Progenitor cell of endocrine pancreas (in vitro differentiated cells): ENCODE results near the gene TENT4A. TPM values are rescaled to one million over a fixed set of nuclear protein-coding genes. Genes with fewer than 3 reads are reported as not detected.

Experiments
- DNase-seq: peaks from one replicate; pipeline ENCODE4 v3.0.0; 2021; ENCODE audit warnings: low spot score; ENCODE audit not compliant: unreplicated experiment
- H3K27ac Mint-ChIP-seq: 2 replicates; pipeline ENCODE4 v1.8.0; 2021; ENCODE audit warnings: mild to moderate bottlenecking, moderate library complexity, mixed read lengths
- H3K27me3 Mint-ChIP-seq: 2 replicates; pipeline ENCODE4 v1.8.0; 2021; ENCODE audit warnings: mixed read lengths
- H3K36me3 Mint-ChIP-seq: 2 replicates; pipeline ENCODE4 v1.8.0; 2022; ENCODE audit warnings: mixed read lengths; ENCODE audit not compliant: insufficient read depth
- H3K4me1 Mint-ChIP-seq: 2 replicates; pipeline ENCODE4 v1.8.0; 2021; ENCODE audit warnings: low read depth, mixed read lengths
- H3K4me3 Mint-ChIP-seq: 2 replicates; pipeline ENCODE4 v1.8.0; 2021; ENCODE audit warnings: low read depth, mild to moderate bottlenecking, moderate library complexity, mixed read lengths
- H3K9me3 Mint-ChIP-seq: 2 replicates; pipeline ENCODE4 v1.8.0; 2021; ENCODE audit warnings: low read depth, mixed read lengths
- CTCF ChIP-seq: fragments of 200-600 bp; sonication (generic); IDR thresholded peaks from one replicate; pipeline ENCODE4 v1.5.0; 2021; ENCODE audit warnings: antibody characterized with exemption, mild to moderate bottlenecking; ENCODE audit not compliant: unreplicated experiment
- total RNA-seq: library from RNA; stranded (reverse); gene quantifications from 2 replicates; pipeline ENCODE4 v1.2.1, GENCODE V29; 2021

TENT4A gene
- total RNA-seq, 1 donor from 2014 or later, result 30.0 TPM

- no peak overlapping the region for H3K27ac Mint-ChIP-seq
- H3K4me3 Mint-ChIP-seq, result no peak overlapping the region
- H3K36me3 Mint-ChIP-seq, result no peaks in the 10 kb centered on the region
- H3K9me3 Mint-ChIP-seq, result no peaks in the 10 kb centered on the region
- H3K27me3 Mint-ChIP-seq, result peaks cover 28% of the 10 kb centered on the region
- peaks cover 3% of the 10 kb centered on the region for H3K4me1 Mint-ChIP-seq
- TF ChIP-seq CTCF, result no peak
- DNase-seq, result no peak
These were observed 29.2 kb upstream of the TENT4A start for GRCh38 chr5:6684075-6684474.

GRCh38 chr5:6686501-6686900 lies 26.7 kb upstream of the TENT4A start:
- Mint-ChIP-seq H3K9me3 (no peaks in the 10 kb centered on the region), H3K27ac (no peak overlapping the region), H3K4me3 (no peak overlapping the region), H3K27me3 (peaks cover 38% of the 10 kb centered on the region), H3K4me1 (peaks cover 3% of the 10 kb centered on the region), H3K36me3 (no peaks in the 10 kb centered on the region)
- DNase-seq, result no peak
- TF ChIP-seq CTCF, result no peak

GRCh38 chr5:6686915-6687409 lies 26.3 kb upstream of the TENT4A start:
- peak; percentile 42 for DNase-seq
- Mint-ChIP-seq H3K27ac (no peak overlapping the region), H3K27me3 (peaks cover 35% of the 10 kb centered on the region), H3K36me3 (no peaks in the 10 kb centered on the region), H3K4me1 (peaks cover 3% of the 10 kb centered on the region), H3K4me3 (peak overlapping the region; percentile 20), H3K9me3 (no peaks in the 10 kb centered on the region)
- TF ChIP-seq CTCF, result no peak

- H3K36me3 Mint-ChIP-seq, result no peaks in the 10 kb centered on the region
- H3K4me3 Mint-ChIP-seq, result peak overlapping the region; percentile 20
- H3K4me1 Mint-ChIP-seq, result peaks cover 3% of the 10 kb centered on the region
- H3K27me3 Mint-ChIP-seq, result peaks cover 38% of the 10 kb centered on the region
- no peak for TF ChIP-seq CTCF
- no peak overlapping the region for H3K27ac Mint-ChIP-seq
- no peak for DNase-seq
- H3K9me3 Mint-ChIP-seq, result no peaks in the 10 kb centered on the region
These were observed 25.7 kb upstream of the TENT4A start for GRCh38 chr5:6687505-6687904.

GRCh38 chr5:6692906-6693305 lies 20.3 kb upstream of the TENT4A start:
- H3K27me3 Mint-ChIP-seq, result peaks cover 32% of the 10 kb centered on the region
- H3K4me1 Mint-ChIP-seq, result no peaks in the 10 kb centered on the region
- H3K27ac Mint-ChIP-seq, result no peak overlapping the region
- no peak for DNase-seq
- H3K9me3 Mint-ChIP-seq, result no peaks in the 10 kb centered on the region
- H3K4me3 Mint-ChIP-seq, result no peak overlapping the region
- no peak for TF ChIP-seq CTCF
- no peaks in the 10 kb centered on the region for H3K36me3 Mint-ChIP-seq
